Ascending aorta (tissue), 2 donors: ENCODE data around the gene YPEL1. TPM values are rescaled to one million over a fixed set of nuclear protein-coding genes. Genes with fewer than 3 reads are reported as not detected.

Experiments
- DNase-seq, 2 donors: peaks; one replicate each; pipeline ENCODE4 v3.0.0-alpha.2; 2019; ENCODE audit warnings: low spot score in 2 of 2
- H3K27ac ChIP-seq, 2 donors: fragments of 200-600 bp; sonication (generic); one replicate each; pipeline ENCODE4 v1.5.1; 2016 to 2017; ENCODE audit warnings: mild to moderate bottlenecking in 1 of 2
- H3K27me3 ChIP-seq: fragments of 200-600 bp; sonication (generic); one replicate; pipeline ENCODE4 v1.5.1; 2017
- H3K36me3 ChIP-seq, 2 donors: fragments of 200-600 bp; sonication (generic); one replicate each; pipeline ENCODE4 v1.5.1; 2016
- H3K4me1 ChIP-seq, 2 donors: fragments of 200-600 bp; sonication (generic); one replicate each; pipeline ENCODE4 v1.5.1; 2016 to 2017; ENCODE audit warnings: mild to moderate bottlenecking in 1 of 2
- H3K4me3 ChIP-seq, 2 donors: fragments of 200-600 bp; sonication (generic); one replicate each; pipeline ENCODE4 v1.5.1; 2016 to 2017; ENCODE audit warnings: mild to moderate bottlenecking in 1 of 2
- H3K9me3 ChIP-seq, 2 donors: fragments of 200-600 bp; sonication (generic); one replicate each; pipeline ENCODE4 v1.5.1; 2016
- CTCF ChIP-seq, 3 experiments: fragments of 200-600 bp in 2 of 3; fragments of 450-650 bp in 1 of 3; sonication (generic) in 2 of 3; IDR thresholded peaks; one replicate each; pipeline ENCODE4 v1.5.1; 2016 to 2019; ENCODE audit warnings: antibody characterized with exemption in 3 of 3, mild to moderate bottlenecking in 1 of 3, moderate library complexity in 1 of 3
- intact Hi-C: fragments of 100-400 bp; cut with DNase I; formaldehyde crosslinking; loops from one replicate; pipeline ENCODE4 v1.15.1; 2023
- total RNA-seq: library from RNA; depleted of rRNA; stranded (reverse); fragments of >200 nt; gene quantifications from one replicate; pipeline ENCODE4 v1.1.0, GENCODE V29; 2016

Gene YPEL1
- total RNA-seq, 1 donor from 2014 or later = 1.1 TPM

GRCh38 chr22:21674638-21675245, 60.9 kb downstream of the YPEL1 start:
- no peaks in the 10 kb centered on the region for H3K27me3 ChIP-seq
- peaks cover 51 to 70% of the 10 kb centered on the region in 2 donors for H3K36me3 ChIP-seq
- intact Hi-C loops = no loop called here
- H3K9me3 ChIP-seq = no peaks in the 10 kb centered on the region
- DNase-seq = no peak
- H3K27ac ChIP-seq = no peak overlapping the region
- no peak overlapping the region for H3K4me3 ChIP-seq
- no peak for TF ChIP-seq CTCF (IDR thresholded peaks at IDR 0.05)
- no peaks in the 10 kb centered on the region for H3K4me1 ChIP-seq

GRCh38 chr22:21673534-21674321, 61.9 kb downstream of the YPEL1 start:
- peaks cover 51 to 71% of the 10 kb centered on the region in 2 donors for H3K36me3 ChIP-seq
- no peak overlapping the region for H3K27ac ChIP-seq
- H3K4me3 ChIP-seq = no peak overlapping the region
- H3K9me3 ChIP-seq = no peaks in the 10 kb centered on the region
- no peaks in the 10 kb centered on the region for H3K4me1 ChIP-seq
- no peak for DNase-seq
- intact Hi-C loops = no loop called here
- no peaks in the 10 kb centered on the region for H3K27me3 ChIP-seq
- no peak for TF ChIP-seq CTCF (IDR thresholded peaks at IDR 0.05)

GRCh38 chr22:21672107-21672629, 63.4 kb downstream of the YPEL1 start:
- Histone ChIP-seq H3K27me3 (no peaks in the 10 kb centered on the region), H3K4me1 (no peaks in the 10 kb centered on the region), H3K9me3 (no peaks in the 10 kb centered on the region), H3K27ac (no peak overlapping the region), H3K4me3 (no peak overlapping the region), H3K36me3 (peaks cover 51 to 65% of the 10 kb centered on the region in 2 donors)
- TF ChIP-seq CTCF (IDR thresholded peaks at IDR 0.05) = no peak
- no peak for DNase-seq
- intact Hi-C loops = no loop called here

GRCh38 chr22:21669026-21669425, 66.6 kb downstream of the YPEL1 start:
- H3K4me1 ChIP-seq = peaks cover 0 to 4% of the 10 kb centered on the region in 2 donors
- no peaks in the 10 kb centered on the region for H3K9me3 ChIP-seq
- no peak for DNase-seq
- peaks cover 34 to 44% of the 10 kb centered on the region in 2 donors for H3K36me3 ChIP-seq
- intact Hi-C loops = loop anchor here (5.0 to 10.0 kb wide), 2 partner anchors 68 to 624 kb away; partner anchors contain the start of genes LRRC74B and YPEL1
- H3K27ac ChIP-seq = no peak overlapping the region
- no peak for TF ChIP-seq CTCF (IDR thresholded peaks at IDR 0.05)
- H3K4me3 ChIP-seq = no peak overlapping the region
- H3K27me3 ChIP-seq = no peaks in the 10 kb centered on the region

- Histone ChIP-seq H3K27ac (peak overlapping the region; percentile 83 to 97), H3K27me3 (no peaks in the 10 kb centered on the region), H3K4me1 (peaks cover 0 to 4% of the 10 kb centered on the region in 2 donors), H3K36me3 (peaks cover 15 to 22% of the 10 kb centered on the region in 2 donors), H3K9me3 (no peaks in the 10 kb centered on the region), H3K4me3 (peak overlapping the region; percentile 67 to 94)
- no peak for TF ChIP-seq CTCF (IDR thresholded peaks at IDR 0.05)
- intact Hi-C loops = loop anchor here (5.0 to 10.0 kb wide), 2 partner anchors 71 to 622 kb away; partner anchors contain the start of genes LRRC74B and YPEL1
- DNase-seq = no peak
Observed at GRCh38 chr22:21666786-21667185, 68.8 kb downstream of the YPEL1 start.
